OCI-LY1 (cell line): Measurements from ENCODE around the gene B3GALT5.

ENCODE experiments used
- H2AFZ ChIP-seq: fragments of 200-600 bp; sonication (generic), shearing (Covaris generic); 2 replicates; pipeline ENCODE4 v1.6.0; 2014; ENCODE audit warnings: antibody characterized with exemption, mild to moderate bottlenecking, low read length
- H3F3A ChIP-seq: fragments of 200-600 bp; sonication (generic), shearing (Covaris generic); 2 replicates; pipeline ENCODE4 v1.6.0; 2014; ENCODE audit warnings: mild to moderate bottlenecking, antibody characterized with exemption, low read length, moderate library complexity; ENCODE audit not compliant: insufficient read depth
- H3K27ac ChIP-seq: fragments of 200-600 bp; sonication (generic); 2 replicates; pipeline ENCODE4 v1.5.1; 2014; ENCODE audit warnings: low read length, mixed run types, mild to moderate bottlenecking, low read depth; ENCODE audit not compliant: poor library complexity, severe bottlenecking
- H3K27me3 ChIP-seq: fragments of 200-600 bp; sonication (generic); 2 replicates; pipeline ENCODE4 v1.6.0; 2014; ENCODE audit warnings: antibody characterized with exemption, mild to moderate bottlenecking, low read length, moderate library complexity; ENCODE audit not compliant: insufficient read depth
- H3K36me3 ChIP-seq: fragments of 200-600 bp; sonication (generic); 2 replicates; pipeline ENCODE4 v1.6.1; 2014; ENCODE audit warnings: mild to moderate bottlenecking, antibody characterized with exemption, low read length, moderate library complexity, mixed read lengths; ENCODE audit not compliant: insufficient read depth
- H3K4me1 ChIP-seq: fragments of 200-600 bp; sonication (generic); 2 replicates; pipeline ENCODE4 v1.5.1; 2014; ENCODE audit warnings: mild to moderate bottlenecking, low read length, moderate library complexity; ENCODE audit not compliant: insufficient read depth, severe bottlenecking
- H3K4me2 ChIP-seq: fragments of 200-600 bp; sonication (generic), shearing (Covaris generic); 2 replicates; pipeline ENCODE4 v1.6.1; 2014; ENCODE audit warnings: low read length
- H3K4me3 ChIP-seq: fragments of 200-600 bp; sonication (generic); 2 replicates; pipeline ENCODE4 v1.5.1; 2014; ENCODE audit warnings: low read length, low read depth, mild to moderate bottlenecking, mixed read lengths; ENCODE audit not compliant: poor library complexity, severe bottlenecking
- H3K79me2 ChIP-seq: fragments of 200-600 bp; shearing (Covaris generic); 2 replicates; pipeline ENCODE4 v1.6.1; 2016; ENCODE audit warnings: mixed run types, low read length, mixed read lengths; ENCODE audit not compliant: insufficient read depth
- H3K9ac ChIP-seq: fragments of 200-600 bp; sonication (generic), shearing (Covaris generic); 2 replicates; pipeline ENCODE4 v1.6.1; 2014; ENCODE audit warnings: mild to moderate bottlenecking, low read length, mixed read lengths
- H3K9me2 ChIP-seq: fragments of 200-600 bp; sonication (generic), shearing (Covaris generic); 2 replicates; pipeline ENCODE4 v1.6.1; 2014; ENCODE audit warnings: low read depth, mild to moderate bottlenecking, low read length, mixed read lengths
- H3K9me3 ChIP-seq: fragments of 200-600 bp; shearing (Covaris generic); 2 replicates; pipeline ENCODE4 v1.6.1; 2014; ENCODE audit warnings: low read length, mixed read lengths
- H4K20me1 ChIP-seq: fragments of 200-600 bp; sonication (generic), shearing (Covaris generic); 2 replicates; pipeline ENCODE4 v1.6.0; 2016; ENCODE audit warnings: mild to moderate bottlenecking, low read length; ENCODE audit not compliant: insufficient read depth
- CTCF ChIP-seq: fragments of 200-600 bp; sonication (generic), shearing (Covaris generic); IDR thresholded peaks from 2 replicates; pipeline ENCODE4 v1.5.1; 2017; ENCODE audit warnings: mild to moderate bottlenecking, antibody characterized with exemption, low read length, moderate library complexity, mixed read lengths
- EZH2 ChIP-seq: fragments of 200-600 bp; sonication (generic), shearing (Covaris generic); IDR thresholded peaks from 2 replicates; pipeline ENCODE4 v1.8.0; 2017; ENCODE audit warnings: borderline replicate concordance, mixed run types, mild to moderate bottlenecking, antibody characterized with exemption, low read length, moderate library complexity, mixed read lengths

Gene B3GALT5

GRCh38 chr21:39632796-39633442, 20.2 kb downstream of the B3GALT5 start:
- TF ChIP-seq EZH2 (no peak), CTCF (no peak)
- no peaks in the 10 kb centered on the region for H3K4me1 ChIP-seq
- no peaks in the 10 kb centered on the region for H3K9me2 ChIP-seq
- H3K9me3 ChIP-seq, result no peaks in the 10 kb centered on the region
- H2AFZ ChIP-seq, result no peak overlapping the region
- H3K36me3 ChIP-seq, result no peaks in the 10 kb centered on the region
- no peak overlapping the region for H3K4me3 ChIP-seq
- no peaks in the 10 kb centered on the region for H3K79me2 ChIP-seq
- H3F3A ChIP-seq, result no peaks in the 10 kb centered on the region
- H3K27ac ChIP-seq, result no peak overlapping the region
- no peak overlapping the region for H3K9ac ChIP-seq
- no peak overlapping the region for H3K4me2 ChIP-seq
- peaks cover 7% of the 10 kb centered on the region; the same call in 1 of the 2 replicates for H3K27me3 ChIP-seq
- no peaks in the 10 kb centered on the region for H4K20me1 ChIP-seq

DNA sequence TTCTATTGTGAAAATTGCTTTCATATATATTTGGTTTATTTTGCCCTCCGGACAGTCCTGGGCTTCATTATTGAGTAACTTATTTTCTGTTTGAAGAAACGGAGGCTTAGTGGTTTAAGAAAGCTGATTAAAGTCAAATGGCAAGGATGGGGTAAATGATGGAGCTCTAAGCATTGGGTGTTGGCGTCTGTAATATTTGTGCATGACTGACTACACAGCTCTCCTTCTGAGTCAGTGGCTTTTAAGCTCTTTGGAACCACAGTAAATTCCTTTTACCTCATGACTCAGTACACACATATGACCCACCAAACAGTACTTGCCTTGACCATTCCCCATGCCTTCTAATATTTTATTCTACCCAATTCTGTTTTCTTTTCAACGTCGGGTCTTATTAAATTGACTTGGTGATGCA, 21.0 kb downstream of the B3GALT5 start:
- TF ChIP-seq EZH2, result no peak
- TF ChIP-seq CTCF, result no peak
- no peaks in the 10 kb centered on the region for H3K36me3 ChIP-seq
- no peaks in the 10 kb centered on the region for H3K4me1 ChIP-seq
- H3K27ac ChIP-seq, result no peak overlapping the region
- no peak overlapping the region for H2AFZ ChIP-seq
- no peaks in the 10 kb centered on the region for H3F3A ChIP-seq
- H3K4me2 ChIP-seq, result no peak overlapping the region
- no peaks in the 10 kb centered on the region for H4K20me1 ChIP-seq
- no peak overlapping the region for H3K4me3 ChIP-seq
- H3K79me2 ChIP-seq, result no peaks in the 10 kb centered on the region
- no peaks in the 10 kb centered on the region for H3K9me3 ChIP-seq
- peaks cover 7% of the 10 kb centered on the region; the same call in 1 of the 2 replicates for H3K27me3 ChIP-seq
- no peak overlapping the region for H3K9ac ChIP-seq
- H3K9me2 ChIP-seq, result no peaks in the 10 kb centered on the region

- H4K20me1 ChIP-seq, result no peaks in the 10 kb centered on the region
- H3K4me3 ChIP-seq, result no peak overlapping the region
- no peak overlapping the region for H2AFZ ChIP-seq
- H3K79me2 ChIP-seq, result no peaks in the 10 kb centered on the region
- H3F3A ChIP-seq, result no peaks in the 10 kb centered on the region
- H3K27ac ChIP-seq, result no peak overlapping the region
- H3K36me3 ChIP-seq, result no peaks in the 10 kb centered on the region
- H3K9me2 ChIP-seq, result no peaks in the 10 kb centered on the region
- no peaks in the 10 kb centered on the region for H3K4me1 ChIP-seq
- H3K9ac ChIP-seq, result no peak overlapping the region
- peaks cover 7% of the 10 kb centered on the region; the same call in 1 of the 2 replicates for H3K27me3 ChIP-seq
- TF ChIP-seq EZH2 (no peak), CTCF (no peak)
- no peaks in the 10 kb centered on the region for H3K9me3 ChIP-seq
- no peak overlapping the region for H3K4me2 ChIP-seq
These were observed 21.8 kb downstream of the B3GALT5 start for GRCh38 chr21:39634507-39634906.
